HCT116 (cell line): ENCODE results near the gene SHTN1. TPM values are rescaled to one million over a fixed set of nuclear protein-coding genes. Genes with fewer than 3 reads are reported as not detected.

Source experiments
- ATAC-seq: fragments of 200-7000 bp; cut with Tn5 transposase; 2 replicates; pipeline ENCODE4 v1.9.1; 2020; ENCODE audit warnings: mild to moderate bottlenecking, moderate library complexity
- BruUV-seq: library from RNA; stranded (reverse); fragments of 400-500 nt; replicated peaks from 2 replicates; lab custom pipeline; 2021; lab: Mats Ljungman, UMichigan
- CTCF ChIA-PET: fragments of 300-600 bp; sonication (Branson Sonifier 250); formaldehyde crosslinking; loops from one replicate; lab custom pipeline; 2021; ENCODE audit warnings: antibody characterized with exemption; lab: Charles Lee
- POLR2A ChIA-PET: fragments of 300-600, 350-600 bp; sonication (Branson Sonifier 250); formaldehyde crosslinking; loops from one replicate; lab custom pipeline; 2021; ENCODE audit warnings: antibody characterized with exemption; lab: Charles Lee
- RAD21 ChIA-PET, 2 experiments: fragments of 300-600 bp; sonication (Branson Sonifier 250); formaldehyde crosslinking; loops; one replicate each; lab custom pipeline; 2023; ENCODE audit warnings: low total read pairs in 2 of 2; ENCODE audit not compliant: uncharacterized antibody in 2 of 2, unreplicated experiment in 2 of 2, low non-redundant PET in 1 of 2; lab: Charles Lee
- DNase-seq: peaks from one replicate; pipeline ENCODE4 v3.0.0-alpha.2; 2010; ENCODE audit warnings: low read depth, low spot score
- H2AFZ ChIP-seq: fragments of 200-600 bp; shearing (Covaris generic), sonication (generic); 2 replicates; pipeline ENCODE4 v1.6.1; 2017; ENCODE audit warnings: low read depth, mixed run types, mixed read lengths, antibody characterized with exemption, low read length; ENCODE audit not compliant: poor library complexity, severe bottlenecking
- H3K27ac ChIP-seq: 2 replicates; pipeline ENCODE4 v1.5.1; 2012; ENCODE audit warnings: low read depth, low read length
- H3K27me3 ChIP-seq: fragments of 200-600 bp; sonication (generic); 2 replicates; pipeline ENCODE4 v1.6.1; 2016; ENCODE audit warnings: mixed run types, low read length, mixed read lengths; ENCODE audit not compliant: insufficient read depth
- H3K36me3 ChIP-seq, 2 experiments: fragments of 200-500 bp in 1 of 2; fragments of 200-600 bp in 1 of 2; sonication (Bioruptor generic) in 1 of 2; sonication (generic) in 1 of 2; 2 replicates each; pipeline versions ENCODE4 v1.5.1 to v1.6.1; 2014 to 2016; ENCODE audit warnings: low read length in 2 of 2, inconsistent platforms in 1 of 2, mixed read lengths in 1 of 2, mixed run types in 1 of 2; ENCODE audit not compliant: insufficient read depth in 2 of 2, control insufficient read depth in 1 of 2
- H3K4me1 ChIP-seq, 2 experiments: fragments of 200-600 bp in 1 of 2; sonication (generic) in 1 of 2; 2 replicates each; pipeline versions ENCODE4 v1.5.1 to v1.6.1; 2012 to 2017; ENCODE audit warnings: low read length in 2 of 2, inconsistent platforms in 1 of 2, mild to moderate bottlenecking in 1 of 2, mixed read lengths in 1 of 2, mixed run types in 1 of 2, moderate library complexity in 1 of 2; ENCODE audit not compliant: insufficient read depth in 2 of 2, control insufficient read depth in 1 of 2
- H3K4me2 ChIP-seq: fragments of 200-600 bp; sonication (generic); 2 replicates; pipeline ENCODE4 v1.6.1; 2017; ENCODE audit warnings: mixed run types, low read length, mixed read lengths
- H3K4me3 ChIP-seq, 2 experiments: fragments of 200-600 bp in 1 of 2; sonication (generic) in 1 of 2; replicated peaks in 1 of 2; 2 replicates each; pipeline ENCODE4 v1.5.1; 2011 to 2016; ENCODE audit warnings: low read length in 2 of 2, control low read depth in 1 of 2, low read depth in 1 of 2, mild to moderate bottlenecking in 1 of 2, mixed read lengths in 1 of 2, mixed run types in 1 of 2
- H3K79me2 ChIP-seq: fragments of 200-600 bp; sonication (generic); 2 replicates; pipeline ENCODE4 v1.6.1; 2017; ENCODE audit warnings: mild to moderate bottlenecking, mixed run types, low read length, moderate library complexity, mixed read lengths; ENCODE audit not compliant: insufficient read depth
- H3K9ac ChIP-seq: fragments of 200-600 bp; sonication (generic); 2 replicates; pipeline ENCODE4 v1.6.1; 2016; ENCODE audit warnings: low read length, mixed read lengths
- H3K9me2 ChIP-seq: fragments of 200-600 bp; sonication (generic), shearing (Covaris generic); 2 replicates; pipeline ENCODE4 v1.6.1; 2017; ENCODE audit warnings: mixed run types, mild to moderate bottlenecking, moderate library complexity; ENCODE audit not compliant: insufficient read depth
- H3K9me3 ChIP-seq, 2 experiments: fragments of 200-500 bp in 1 of 2; fragments of 200-600 bp in 1 of 2; sonication (Bioruptor generic) in 1 of 2; sonication (generic) in 1 of 2; 2 replicates each; pipeline ENCODE4 v1.6.1; 2014 to 2017; ENCODE audit warnings: low read length in 2 of 2, mixed read lengths in 2 of 2, inconsistent platforms in 1 of 2, low read depth in 1 of 2, mild to moderate bottlenecking in 1 of 2, mixed run types in 1 of 2, moderate library complexity in 1 of 2; ENCODE audit not compliant: control insufficient read depth in 1 of 2, insufficient read depth in 1 of 2
- H4K20me1 ChIP-seq: fragments of 200-600 bp; sonication (generic), shearing (Covaris generic); 2 replicates; pipeline ENCODE4 v1.6.1; 2017; ENCODE audit warnings: mixed run types, mild to moderate bottlenecking, moderate library complexity; ENCODE audit not compliant: insufficient read depth
- CBX3 ChIP-seq: IDR thresholded peaks from 2 replicates; pipeline ENCODE4 v1.6.1; 2012; ENCODE audit warnings: low read depth
- CEBPB ChIP-seq: IDR thresholded peaks from 2 replicates; pipeline ENCODE4 v1.6.1; 2012; ENCODE audit warnings: low read depth
- EGR1 ChIP-seq: IDR thresholded peaks from 2 replicates; pipeline ENCODE4 v1.6.1; 2012; ENCODE audit warnings: low read depth
- EZH2 ChIP-seq: fragments of 200-600 bp; sonication (generic); IDR thresholded peaks from 2 replicates; pipeline ENCODE4 v1.6.1; 2017; ENCODE audit warnings: antibody characterized with exemption, mixed run types
- EZH2phosphoT487 ChIP-seq: fragments of 200-600 bp; IDR thresholded peaks from 2 replicates; pipeline ENCODE4 v1.6.1; 2018; ENCODE audit warnings: antibody characterized with exemption, borderline replicate concordance
- FOSL1 ChIP-seq: IDR thresholded peaks from 2 replicates; pipeline ENCODE4 v1.6.1; 2012; ENCODE audit warnings: low read depth
- JUND ChIP-seq: IDR thresholded peaks from 2 replicates; pipeline ENCODE4 v1.6.1; 2012
- POLR2A ChIP-seq: IDR thresholded peaks from 2 replicates; pipeline ENCODE4 v1.7.0; 2011; ENCODE audit warnings: borderline replicate concordance; ENCODE audit not compliant: insufficient read depth, insufficient read length; ENCODE audit errors: extremely low read depth
- RAD21 ChIP-seq: IDR thresholded peaks from 2 replicates; pipeline ENCODE4 v1.6.1; 2012; ENCODE audit warnings: low read depth, mild to moderate bottlenecking
- SIN3A ChIP-seq: IDR thresholded peaks from 2 replicates; pipeline ENCODE4 v1.6.1; 2012; ENCODE audit warnings: low read depth
- SRF ChIP-seq: IDR thresholded peaks from 2 replicates; pipeline ENCODE4 v1.6.1; 2012; ENCODE audit warnings: low read depth
- YY1 ChIP-seq: IDR thresholded peaks from 2 replicates; pipeline ENCODE4 v1.6.1; 2011; ENCODE audit warnings: low read length, low read depth, moderate library complexity, mild to moderate bottlenecking; ENCODE audit not compliant: insufficient replicate concordance; ENCODE audit errors: extremely low read depth
- ZBTB33 ChIP-seq: IDR thresholded peaks from 2 replicates; pipeline ENCODE4 v1.6.1; 2011; ENCODE audit warnings: mild to moderate bottlenecking, low read length, moderate library complexity; ENCODE audit not compliant: insufficient replicate concordance; ENCODE audit errors: extremely low read depth
- ZNF274 ChIP-seq: fragments of 200-500 bp; sonication (Bioruptor generic); IDR thresholded peaks from 2 replicates; pipeline ENCODE4 v1.6.1; 2014; ENCODE audit warnings: mild to moderate bottlenecking, low read depth, low read length, inconsistent platforms
- intact Hi-C: fragments of 100-400 bp; cut with micrococcal nuclease; formaldehyde crosslinking; loops from 2 replicates; pipeline ENCODE4 v1.10.0; 2022
- total RNA-seq: library from RNA; stranded (reverse); gene quantifications from one replicate; pipeline ENCODE4 v1.2.1, GENCODE V29; 2021; ENCODE audit not compliant: unreplicated experiment
- TF ChIP-seq, protein P1 (sequence below): IDR thresholded peaks from 2 replicates; pipeline ENCODE4 v1.6.1; 2012; ENCODE audit warnings: low read depth

The SHTN1 gene
- total RNA-seq, 1 experiment from 2014 or later = 64.0 TPM

DNA sequence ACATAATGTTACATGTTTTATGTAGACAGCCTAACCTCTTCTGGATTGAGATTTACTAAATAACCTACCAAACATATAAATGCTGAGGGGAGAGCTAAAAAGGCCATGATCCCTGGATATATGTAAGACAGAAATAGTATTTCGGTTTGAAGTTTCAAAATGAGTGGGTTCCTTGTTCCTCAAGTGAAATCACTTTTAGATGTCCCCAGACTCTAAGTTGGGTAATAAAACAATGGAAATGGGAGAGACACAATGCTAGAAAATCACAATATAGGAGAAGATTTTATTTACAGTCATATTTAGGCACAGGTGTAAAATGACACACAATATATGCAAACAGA is 56.5 kb downstream of the SHTN1 start:
- POLR2A ChIA-PET = no interaction called here

More for the DNA sequence above, 56.5 kb downstream of the SHTN1 start:
- H3K9me3 ChIP-seq = no peaks in the 10 kb centered on the region
- CTCF ChIA-PET = interaction anchor here (1.1 kb wide), 2 partner anchors 13 to 220 kb away, joined by 3 read pairs; no protein-coding TSS in a partner anchor
- TF ChIP-seq EZH2phosphoT487 (no peak), CBX3 (no peak), EGR1 (no peak), EZH2 (no peak), RAD21 (no peak), YY1 (no peak), JUND (no peak), FOSL1 (no peak), ZNF274 (no peak), SIN3A (no peak), POLR2A (no peak), SRF (no peak), CEBPB (no peak), ZBTB33 (no peak)
- TF ChIP-seq, protein P1, sequence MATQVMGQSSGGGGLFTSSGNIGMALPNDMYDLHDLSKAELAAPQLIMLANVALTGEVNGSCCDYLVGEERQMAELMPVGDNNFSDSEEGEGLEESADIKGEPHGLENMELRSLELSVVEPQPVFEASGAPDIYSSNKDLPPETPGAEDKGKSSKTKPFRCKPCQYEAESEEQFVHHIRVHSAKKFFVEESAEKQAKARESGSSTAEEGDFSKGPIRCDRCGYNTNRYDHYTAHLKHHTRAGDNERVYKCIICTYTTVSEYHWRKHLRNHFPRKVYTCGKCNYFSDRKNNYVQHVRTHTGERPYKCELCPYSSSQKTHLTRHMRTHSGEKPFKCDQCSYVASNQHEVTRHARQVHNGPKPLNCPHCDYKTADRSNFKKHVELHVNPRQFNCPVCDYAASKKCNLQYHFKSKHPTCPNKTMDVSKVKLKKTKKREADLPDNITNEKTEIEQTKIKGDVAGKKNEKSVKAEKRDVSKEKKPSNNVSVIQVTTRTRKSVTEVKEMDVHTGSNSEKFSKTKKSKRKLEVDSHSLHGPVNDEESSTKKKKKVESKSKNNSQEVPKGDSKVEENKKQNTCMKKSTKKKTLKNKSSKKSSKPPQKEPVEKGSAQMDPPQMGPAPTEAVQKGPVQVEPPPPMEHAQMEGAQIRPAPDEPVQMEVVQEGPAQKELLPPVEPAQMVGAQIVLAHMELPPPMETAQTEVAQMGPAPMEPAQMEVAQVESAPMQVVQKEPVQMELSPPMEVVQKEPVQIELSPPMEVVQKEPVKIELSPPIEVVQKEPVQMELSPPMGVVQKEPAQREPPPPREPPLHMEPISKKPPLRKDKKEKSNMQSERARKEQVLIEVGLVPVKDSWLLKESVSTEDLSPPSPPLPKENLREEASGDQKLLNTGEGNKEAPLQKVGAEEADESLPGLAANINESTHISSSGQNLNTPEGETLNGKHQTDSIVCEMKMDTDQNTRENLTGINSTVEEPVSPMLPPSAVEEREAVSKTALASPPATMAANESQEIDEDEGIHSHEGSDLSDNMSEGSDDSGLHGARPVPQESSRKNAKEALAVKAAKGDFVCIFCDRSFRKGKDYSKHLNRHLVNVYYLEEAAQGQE = no peak
- DNase-seq = no peak
- no peak overlapping the region for H3K9ac ChIP-seq
- peaks cover 29 to 33% of the 10 kb centered on the region in 2 experiments for H3K36me3 ChIP-seq
- no peak for ATAC-seq
- RAD21 ChIA-PET = no interaction called here
- H3K27ac ChIP-seq = peak overlapping the region; percentile 43
- no TSS peak for BruUV-seq
- no peaks in the 10 kb centered on the region for H3K9me2 ChIP-seq
- 0 out of 2 replicates have a peak, but pooled peaks cover 3% of the 10 kb centered on the region for H3K79me2 ChIP-seq
- H3K27me3 ChIP-seq = no peaks in the 10 kb centered on the region
- H3K4me2 ChIP-seq = peak overlapping the region; percentile 68
- H3K4me3 ChIP-seq = 0 out of 4 replicates have a peak overlapping the region, but pooled peaks of 1 of the 2 experiments have one; percentile 17
- peaks cover 22 to 23% of the 10 kb centered on the region in 2 experiments for H3K4me1 ChIP-seq
- H4K20me1 ChIP-seq = peaks cover 14% of the 10 kb centered on the region
- H2AFZ ChIP-seq = no peak overlapping the region
- intact Hi-C loops = loop anchor here (10.0 kb wide), 1 partner anchor 126 kb away; no protein-coding TSS in a partner anchor
